Skeletal muscle satellite cell (primary cell): ENCODE results near the gene CMSS1.

ENCODE experiments used
- H3K27me3 ChIP-seq: 2 replicates; pipeline ENCODE4 v1.7.0; 2013; ENCODE audit warnings: low read length; ENCODE audit not compliant: control insufficient read depth, insufficient read depth
- H3K36me3 ChIP-seq: 2 replicates; pipeline ENCODE4 v1.7.0; 2013; ENCODE audit warnings: mild to moderate bottlenecking, control low read depth, low read length; ENCODE audit not compliant: insufficient read depth
- H3K4me1 ChIP-seq: 2 replicates; pipeline ENCODE4 v1.7.0; 2013; ENCODE audit warnings: low read length; ENCODE audit not compliant: control insufficient read depth, insufficient read depth
- H3K4me2 ChIP-seq: 2 replicates; pipeline ENCODE4 v1.7.0; 2013; ENCODE audit warnings: mild to moderate bottlenecking, low read length
- H3K4me3 ChIP-seq: 2 replicates; pipeline ENCODE4 v1.7.0; 2013; ENCODE audit warnings: low read length
- H3K9ac ChIP-seq: 2 replicates; pipeline ENCODE4 v1.7.0; 2013; ENCODE audit warnings: mild to moderate bottlenecking, low read depth, low read length, moderate library complexity
- H3K9me3 ChIP-seq: replicated peaks from 2 replicates; pipeline ENCODE4 v1.7.0; 2013; ENCODE audit warnings: mild to moderate bottlenecking, control low read depth, low read length

The CMSS1 gene

DNA sequence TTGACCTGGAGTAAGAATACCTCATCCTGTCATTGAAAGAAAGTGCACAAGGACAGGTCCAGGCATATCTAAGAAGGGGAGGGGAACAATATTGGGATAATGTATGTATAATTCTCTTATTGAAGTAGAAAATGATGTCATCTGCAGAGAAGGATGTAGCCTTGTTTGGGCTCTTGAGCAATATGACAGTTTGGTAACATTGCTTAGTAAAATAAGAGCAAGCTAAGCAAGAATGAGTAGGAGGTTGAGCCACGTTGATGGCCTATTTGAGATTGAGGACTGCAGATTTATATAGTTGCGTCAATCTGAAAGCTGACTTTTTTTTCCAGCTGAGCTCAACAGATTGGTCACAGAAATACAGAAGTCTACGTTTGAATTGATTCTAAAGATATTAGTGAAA, 151.5 kb downstream of the CMSS1 start:
- no peaks in the 10 kb centered on the region for H3K27me3 ChIP-seq
- H3K4me3 ChIP-seq, result no peak overlapping the region
- no peaks in the 10 kb centered on the region for H3K9me3 ChIP-seq
- peaks cover 25% of the 10 kb centered on the region for H3K4me1 ChIP-seq
- no peaks in the 10 kb centered on the region for H3K36me3 ChIP-seq
- no peak overlapping the region for H3K4me2 ChIP-seq
- no peak overlapping the region for H3K9ac ChIP-seq

GRCh38 chr3:99970198-99970597, 152.5 kb downstream of the CMSS1 start:
- peaks cover 17% of the 10 kb centered on the region for H3K4me1 ChIP-seq
- no peaks in the 10 kb centered on the region for H3K27me3 ChIP-seq
- H3K9ac ChIP-seq, result no peak overlapping the region
- no peak overlapping the region for H3K4me3 ChIP-seq
- H3K9me3 ChIP-seq, result no peaks in the 10 kb centered on the region
- no peaks in the 10 kb centered on the region for H3K36me3 ChIP-seq
- no peak overlapping the region for H3K4me2 ChIP-seq

DNA sequence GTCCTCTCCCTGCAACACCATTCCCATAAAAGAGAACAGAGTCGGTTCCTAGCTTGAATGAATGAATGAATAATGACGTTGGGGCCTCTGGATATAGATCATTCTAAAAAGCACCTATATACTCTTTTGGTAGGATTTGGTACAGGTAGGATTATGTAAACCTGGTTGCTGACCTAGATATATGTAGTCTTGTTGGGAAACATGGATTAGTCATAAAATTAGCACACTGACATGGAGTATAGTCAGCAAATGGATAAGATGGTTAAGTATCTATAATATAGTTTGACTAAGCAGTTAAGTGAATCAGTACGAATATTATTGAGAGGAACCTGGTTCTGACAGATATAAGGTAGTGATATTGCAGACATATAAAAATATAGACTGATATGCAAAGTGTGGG, 154.1 kb downstream of the CMSS1 start:
- Histone ChIP-seq H3K4me3 (no peak overlapping the region), H3K9ac (no peak overlapping the region), H3K4me2 (no peak overlapping the region), H3K36me3 (no peaks in the 10 kb centered on the region), H3K9me3 (no peaks in the 10 kb centered on the region), H3K27me3 (no peaks in the 10 kb centered on the region), H3K4me1 (peaks cover 7% of the 10 kb centered on the region)

GRCh38 chr3:99972380-99973104, 154.9 kb downstream of the CMSS1 start:
- Histone ChIP-seq H3K4me2 (no peak overlapping the region), H3K27me3 (no peaks in the 10 kb centered on the region), H3K4me1 (peaks cover 7% of the 10 kb centered on the region), H3K36me3 (no peaks in the 10 kb centered on the region), H3K9me3 (no peaks in the 10 kb centered on the region), H3K4me3 (no peak overlapping the region), H3K9ac (no peak overlapping the region)

- peaks cover 7% of the 10 kb centered on the region for H3K4me1 ChIP-seq
- H3K36me3 ChIP-seq, result no peaks in the 10 kb centered on the region
- no peak overlapping the region for H3K4me3 ChIP-seq
- no peak overlapping the region for H3K9ac ChIP-seq
- H3K4me2 ChIP-seq, result no peak overlapping the region
- no peaks in the 10 kb centered on the region for H3K9me3 ChIP-seq
- no peaks in the 10 kb centered on the region for H3K27me3 ChIP-seq
These were observed 157.3 kb downstream of the CMSS1 start for GRCh38 chr3:99974989-99975388.

DNA sequence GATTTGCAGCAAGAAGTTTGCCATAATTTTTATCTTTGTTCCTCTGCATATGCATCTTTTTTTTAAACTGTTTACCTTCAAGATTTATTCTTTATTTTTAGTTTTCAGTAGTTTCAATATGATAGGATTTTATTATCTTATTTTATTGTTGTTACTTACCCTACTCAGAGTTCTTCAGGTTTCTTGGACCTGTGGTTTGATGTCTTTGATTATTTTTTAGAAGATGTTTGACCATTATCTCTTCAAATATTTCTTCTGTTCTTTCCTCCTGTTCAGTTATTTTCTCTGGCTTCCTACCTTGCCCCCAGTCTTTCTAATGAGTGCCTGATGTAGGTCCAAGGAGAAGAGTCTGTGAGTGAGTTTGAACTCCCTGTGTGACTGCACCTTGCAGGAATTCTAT, 158.9 kb downstream of the CMSS1 start:
- H3K9me3 ChIP-seq, result no peaks in the 10 kb centered on the region
- no peak overlapping the region for H3K9ac ChIP-seq
- no peaks in the 10 kb centered on the region for H3K27me3 ChIP-seq
- peaks cover 7% of the 10 kb centered on the region for H3K4me1 ChIP-seq
- H3K36me3 ChIP-seq, result no peaks in the 10 kb centered on the region
- no peak overlapping the region for H3K4me3 ChIP-seq
- no peak overlapping the region for H3K4me2 ChIP-seq

GRCh38 chr3:99978221-99978620, 160.6 kb downstream of the CMSS1 start:
- Histone ChIP-seq H3K9me3 (no peaks in the 10 kb centered on the region), H3K4me2 (no peak overlapping the region), H3K9ac (no peak overlapping the region), H3K4me1 (no peaks in the 10 kb centered on the region), H3K27me3 (no peaks in the 10 kb centered on the region), H3K4me3 (no peak overlapping the region), H3K36me3 (no peaks in the 10 kb centered on the region)

- no peak overlapping the region for H3K4me2 ChIP-seq
- H3K9ac ChIP-seq, result no peak overlapping the region
- no peaks in the 10 kb centered on the region for H3K36me3 ChIP-seq
- H3K4me1 ChIP-seq, result no peaks in the 10 kb centered on the region
- H3K27me3 ChIP-seq, result no peaks in the 10 kb centered on the region
- H3K4me3 ChIP-seq, result no peak overlapping the region
- H3K9me3 ChIP-seq, result no peaks in the 10 kb centered on the region
These were observed 162.9 kb downstream of the CMSS1 start for GRCh38 chr3:99980606-99981005.

GRCh38 chr3:99981138-99981537, 163.5 kb downstream of the CMSS1 start:
- Histone ChIP-seq H3K9me3 (no peaks in the 10 kb centered on the region), H3K4me1 (no peaks in the 10 kb centered on the region), H3K9ac (no peak overlapping the region), H3K27me3 (no peaks in the 10 kb centered on the region), H3K4me2 (no peak overlapping the region), H3K4me3 (no peak overlapping the region), H3K36me3 (no peaks in the 10 kb centered on the region)

GRCh38 chr3:99982650-99983049, 165.0 kb downstream of the CMSS1 start:
- no peaks in the 10 kb centered on the region for H3K4me1 ChIP-seq
- H3K36me3 ChIP-seq, result no peaks in the 10 kb centered on the region

DNA sequence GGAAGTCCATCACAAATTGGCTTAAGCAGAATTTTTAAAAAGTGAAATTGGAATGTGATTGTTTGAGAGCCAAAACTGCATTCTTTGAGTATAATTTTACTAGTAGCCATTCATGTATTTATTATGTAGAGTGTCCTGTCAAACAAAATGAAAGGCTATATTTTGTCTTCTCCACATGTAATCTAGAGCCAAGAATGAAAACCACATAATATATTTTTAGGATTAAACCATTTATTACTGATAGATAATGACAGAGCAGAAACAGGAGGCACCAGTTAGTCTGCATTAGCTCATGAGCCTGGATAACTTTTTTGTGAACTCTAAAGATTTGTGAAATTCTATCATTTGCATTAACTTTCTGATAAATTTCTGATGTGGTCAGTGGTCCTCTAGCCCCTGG, 166.5 kb downstream of the CMSS1 start:
- no peak overlapping the region for H3K4me2 ChIP-seq
- no peak overlapping the region for H3K4me3 ChIP-seq

More at GRCh38 chr3:99982650-99983049, 165.0 kb downstream of the CMSS1 start:
- Histone ChIP-seq H3K4me2 (no peak overlapping the region), H3K4me3 (no peak overlapping the region), H3K9ac (no peak overlapping the region), H3K27me3 (no peaks in the 10 kb centered on the region), H3K9me3 (no peaks in the 10 kb centered on the region)

GRCh38 chr3:99984668-99985067, 167.0 kb downstream of the CMSS1 start:
- no peaks in the 10 kb centered on the region for H3K4me1 ChIP-seq
- no peak overlapping the region for H3K9ac ChIP-seq
- no peaks in the 10 kb centered on the region for H3K9me3 ChIP-seq
- no peaks in the 10 kb centered on the region for H3K27me3 ChIP-seq
- H3K4me3 ChIP-seq, result no peak overlapping the region
- no peaks in the 10 kb centered on the region for H3K36me3 ChIP-seq
- no peak overlapping the region for H3K4me2 ChIP-seq

More for the DNA sequence above, 166.5 kb downstream of the CMSS1 start:
- Histone ChIP-seq H3K4me1 (no peaks in the 10 kb centered on the region), H3K27me3 (no peaks in the 10 kb centered on the region), H3K9ac (no peak overlapping the region), H3K9me3 (no peaks in the 10 kb centered on the region), H3K36me3 (no peaks in the 10 kb centered on the region)
